GM18909 (cell line): ENCODE results near the gene PEA15.

Experiments used
- ATAC-seq: cut with Tn5 transposase; IDR thresholded peaks from one replicate; pipeline ENCODE4 v1.9.1; 2021; ENCODE audit warnings: mild to moderate bottlenecking; ENCODE audit not compliant: unreplicated experiment, poor library complexity

Gene PEA15

DNA sequence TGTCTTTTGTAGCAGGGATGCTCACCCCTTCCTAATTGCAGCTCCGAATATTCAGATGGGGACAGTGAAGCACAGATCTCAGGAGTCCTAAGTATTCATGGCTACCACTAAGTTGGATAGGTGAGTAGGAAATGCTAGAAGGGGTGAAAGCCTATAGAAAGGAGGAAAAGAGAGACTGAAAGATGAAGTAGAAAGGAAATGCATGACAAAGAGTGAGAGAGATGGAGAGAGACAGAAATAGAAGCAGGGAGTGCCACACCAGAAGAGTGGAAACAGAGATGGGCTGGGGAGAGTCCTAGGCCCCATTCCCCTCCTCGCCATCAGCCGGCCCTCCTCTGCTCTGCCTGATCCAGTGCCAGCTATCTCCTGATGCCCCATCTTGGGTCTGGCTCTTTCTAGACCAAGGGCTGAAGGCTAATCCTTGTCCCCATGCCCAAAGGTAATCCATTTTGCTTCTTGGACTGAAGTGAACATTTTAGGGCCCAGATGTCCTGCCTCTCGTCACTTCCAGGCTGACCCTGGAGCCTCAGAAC is 2.0 kb downstream of the PEA15 start:
- no peak for ATAC-seq

GRCh38 chr1:160207771-160208556 is 2.8 kb downstream of the PEA15 start:
- no peak for ATAC-seq

DNA sequence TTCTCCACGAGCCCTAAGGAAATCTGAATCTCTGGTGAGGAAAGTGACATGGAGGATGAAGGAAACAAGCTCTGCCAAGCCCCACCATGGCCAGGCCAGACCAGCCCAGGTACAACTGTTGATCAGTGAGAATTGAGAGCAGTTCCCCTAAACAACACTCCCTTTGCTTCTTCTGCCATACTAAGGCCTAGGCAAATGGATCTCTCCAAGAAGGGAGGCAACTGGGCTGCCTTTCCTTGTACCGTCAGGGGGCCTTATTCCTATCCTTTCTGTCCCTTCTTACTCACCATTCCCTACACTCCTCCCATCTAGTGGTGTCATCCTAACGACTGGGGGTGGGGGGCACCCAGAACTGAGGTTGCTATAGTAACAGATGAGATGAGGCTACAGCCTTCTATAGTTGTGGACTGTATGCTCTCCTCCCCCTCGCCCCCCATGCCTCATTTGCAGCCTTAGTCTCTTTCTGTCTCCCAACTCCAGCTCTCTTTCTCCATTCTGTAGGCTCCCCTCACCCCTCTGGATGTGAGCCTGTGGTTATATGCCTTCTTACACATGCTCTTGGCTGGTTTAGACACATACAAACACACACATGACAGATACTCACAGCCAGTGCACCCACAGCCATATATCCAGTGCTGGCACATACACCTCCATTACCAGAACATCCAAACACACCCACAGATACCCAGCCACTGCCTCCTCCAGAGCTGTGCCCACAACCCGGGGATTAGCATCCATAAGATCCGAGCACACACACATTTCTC is 3.6 kb downstream of the PEA15 start:
- ATAC-seq, result no peak

DNA sequence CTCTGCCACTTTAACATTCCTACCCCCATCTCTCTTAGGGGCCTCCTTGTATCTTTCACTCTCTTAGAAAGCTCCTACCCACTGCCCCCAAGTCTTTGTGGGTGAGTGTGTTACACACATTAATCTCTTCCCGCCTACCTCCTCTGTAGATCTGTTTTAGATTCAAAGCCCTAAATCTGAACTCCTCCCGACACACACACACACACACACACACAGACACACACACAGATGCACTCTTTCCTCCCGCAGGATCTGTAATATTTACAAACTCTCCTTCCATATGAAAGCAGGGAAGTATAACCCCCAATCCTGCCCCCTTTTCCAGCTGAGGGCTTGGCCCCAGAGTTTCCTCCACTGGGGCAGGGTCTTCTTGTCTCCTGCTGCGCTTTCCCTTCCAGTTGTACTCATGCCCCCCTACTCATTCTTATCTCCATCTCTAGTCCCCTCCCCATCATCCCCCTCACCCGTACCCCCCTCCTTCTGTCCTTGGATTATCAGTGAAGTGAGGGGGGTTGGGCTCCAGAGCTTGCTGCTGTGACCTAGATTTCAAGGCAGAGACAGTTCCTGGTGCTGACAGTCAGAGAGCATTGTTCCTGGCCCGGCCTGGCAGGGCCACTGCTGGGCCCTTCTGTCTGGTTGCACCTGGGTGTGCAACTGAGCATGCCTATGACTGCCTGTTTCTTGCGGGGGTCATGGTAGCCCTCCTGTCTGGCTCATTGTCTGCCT is 4.3 kb downstream of the PEA15 start:
- no peak for ATAC-seq

DNA sequence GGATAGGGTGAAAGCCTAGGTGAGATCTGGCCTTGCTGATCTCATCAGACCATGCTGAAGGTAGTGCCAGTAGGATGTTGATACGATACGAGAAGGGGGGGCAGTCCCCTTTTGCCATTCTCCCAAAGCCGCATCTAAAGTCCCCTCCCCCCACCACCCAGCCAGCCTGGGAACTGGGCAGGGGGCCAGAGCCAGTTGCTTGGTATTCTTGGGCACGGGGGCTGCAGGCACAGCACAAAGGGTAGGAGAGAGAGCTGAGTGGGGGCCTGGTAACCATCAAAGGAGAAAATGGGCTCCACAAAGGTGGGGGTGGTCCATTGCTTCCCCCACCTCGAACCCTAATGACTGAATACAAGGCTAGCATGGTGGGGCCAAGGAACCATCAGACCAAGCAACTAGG is 5.4 kb downstream of the PEA15 start:
- no peak for ATAC-seq

DNA sequence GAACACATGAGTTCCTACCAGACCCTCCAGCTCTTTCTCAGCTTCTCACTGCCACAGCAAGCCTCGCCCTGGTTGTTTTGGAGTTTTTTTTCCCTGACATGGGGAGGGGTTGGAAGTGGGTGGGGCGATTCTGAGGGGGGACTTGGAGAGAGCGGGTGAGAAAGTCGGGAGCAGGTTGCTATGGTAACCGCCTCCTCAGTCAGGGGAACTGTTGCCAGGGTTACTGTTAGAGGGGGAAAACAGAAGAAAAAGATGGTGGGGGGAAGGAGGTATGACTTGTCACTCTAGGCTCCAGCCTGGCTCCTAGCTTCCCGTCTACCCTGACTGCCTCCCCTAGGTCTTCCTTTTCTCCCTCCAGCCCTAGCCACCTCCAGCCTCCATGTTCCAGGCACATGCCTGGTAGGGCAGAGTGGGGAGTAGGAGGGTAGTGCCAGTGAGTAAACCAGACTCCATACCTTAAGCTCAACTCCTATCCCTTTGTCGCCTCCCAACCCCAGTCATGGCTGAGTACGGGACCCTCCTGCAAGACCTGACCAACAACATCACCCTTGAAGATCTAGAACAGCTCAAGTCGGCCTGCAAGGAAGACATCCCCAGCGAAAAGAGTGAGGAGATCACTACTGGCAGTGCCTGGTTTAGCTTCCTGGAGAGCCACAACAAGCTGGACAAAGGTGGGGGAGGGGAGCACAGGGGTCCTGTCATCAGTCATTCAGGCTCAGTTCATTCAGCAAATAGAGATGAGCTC is 6.0 kb downstream of the PEA15 start:
- no peak for ATAC-seq

DNA sequence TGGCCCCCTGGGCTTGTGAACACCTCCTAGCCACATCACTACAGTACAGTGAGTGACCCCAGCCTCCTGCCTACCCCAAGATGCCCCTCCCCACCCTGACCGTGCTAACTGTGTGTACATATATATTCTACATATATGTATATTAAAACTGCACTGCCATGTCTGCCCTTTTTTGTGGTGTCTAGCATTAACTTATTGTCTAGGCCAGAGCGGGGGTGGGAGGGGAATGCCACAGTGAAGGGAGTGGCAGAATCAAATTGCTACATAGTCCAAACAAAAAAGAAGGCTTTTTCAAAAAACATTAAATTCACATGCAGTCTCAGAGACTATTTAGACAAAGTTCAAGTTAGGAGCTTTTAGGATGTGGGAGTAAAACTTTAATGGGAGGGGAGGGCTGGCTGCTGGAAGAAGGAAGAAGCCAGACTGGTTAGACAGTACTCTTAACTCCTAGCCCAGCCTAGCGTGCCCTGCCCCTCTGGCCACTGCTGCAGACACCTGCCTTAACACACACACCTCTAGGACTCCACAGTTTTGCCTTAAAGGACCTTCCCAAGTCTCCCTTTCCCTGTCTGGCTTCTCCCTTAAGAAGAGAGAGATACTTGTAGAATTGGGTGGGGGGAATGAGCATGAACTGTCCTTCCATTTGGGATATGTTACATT is 9.4 kb downstream of the PEA15 start:
- ATAC-seq, result no peak

DNA sequence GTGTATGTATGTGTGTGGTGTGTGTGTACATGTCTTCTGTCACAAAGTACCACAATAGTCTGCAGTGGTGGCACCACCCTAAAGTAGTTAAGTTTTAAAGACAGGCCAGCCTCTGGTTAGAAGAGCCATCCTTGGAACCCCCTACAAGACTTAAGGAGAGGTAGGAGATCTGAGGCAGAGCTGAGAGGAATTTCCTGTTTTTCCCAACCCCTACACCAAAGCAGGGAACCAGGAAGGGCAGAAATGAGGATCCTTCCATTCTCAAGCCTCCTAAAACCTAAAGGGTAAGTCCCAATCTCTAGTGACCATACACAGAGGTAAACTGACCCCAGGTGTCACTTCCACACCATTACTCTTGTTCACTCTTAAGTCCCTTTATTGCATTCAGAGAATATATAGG is 11.1 kb downstream of the PEA15 start:
- no peak for ATAC-seq

DNA sequence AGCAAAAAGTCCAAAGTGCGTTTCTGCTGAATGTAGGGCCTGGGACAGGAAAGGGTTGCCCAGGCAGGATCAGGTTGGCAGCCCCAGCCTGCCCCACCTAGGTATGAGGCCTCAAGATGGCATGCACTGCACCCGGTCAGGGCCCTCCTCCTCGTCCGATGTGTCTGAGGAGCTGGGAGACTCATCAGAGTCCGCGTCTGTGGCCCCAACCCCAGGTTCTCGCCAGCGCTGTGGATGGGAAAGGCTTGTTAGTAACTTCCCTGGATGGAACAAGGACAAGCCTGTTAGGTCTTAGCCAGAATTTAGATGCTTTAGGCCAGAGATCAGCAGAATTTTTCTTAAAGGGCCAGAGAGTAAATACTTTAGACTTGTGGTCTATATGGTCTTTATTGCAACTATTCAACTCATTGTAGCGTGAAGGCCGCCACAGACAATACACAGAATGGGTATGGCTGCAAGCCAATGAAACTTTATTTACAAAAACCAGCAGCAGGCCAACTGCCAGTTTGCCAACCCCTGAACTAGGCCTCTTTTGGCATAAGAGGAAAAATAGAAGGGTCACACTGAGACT is 12.4 kb downstream of the PEA15 start:
- ATAC-seq, result no peak

- no peak for ATAC-seq
Observed at GRCh38 chr1:160219062-160219929, 14.1 kb downstream of the PEA15 start.

GRCh38 chr1:160220301-160220700 is 15.1 kb downstream of the PEA15 start:
- ATAC-seq, result no peak

GRCh38 chr1:160221089-160221488 is 15.9 kb downstream of the PEA15 start:
- no peak for ATAC-seq

DNA sequence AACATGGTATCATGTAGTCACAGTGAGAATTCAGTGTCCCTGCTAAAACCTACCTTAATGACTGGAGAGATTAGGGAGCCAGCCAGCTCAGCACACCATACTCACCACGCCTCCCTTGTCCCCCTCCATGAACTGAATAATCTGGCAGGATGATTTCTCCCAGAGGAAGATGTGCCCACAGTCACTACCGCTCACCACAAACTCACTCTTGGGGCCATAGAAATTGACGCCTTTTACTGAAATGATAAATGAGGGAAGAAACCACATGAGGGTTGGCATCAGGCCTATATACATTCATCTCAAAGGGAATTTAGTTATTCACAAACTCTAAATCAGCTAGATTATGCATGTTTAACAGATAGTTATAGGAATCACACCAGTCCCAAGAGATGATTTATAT is 17.4 kb downstream of the PEA15 start:
- ATAC-seq, result no peak

DNA sequence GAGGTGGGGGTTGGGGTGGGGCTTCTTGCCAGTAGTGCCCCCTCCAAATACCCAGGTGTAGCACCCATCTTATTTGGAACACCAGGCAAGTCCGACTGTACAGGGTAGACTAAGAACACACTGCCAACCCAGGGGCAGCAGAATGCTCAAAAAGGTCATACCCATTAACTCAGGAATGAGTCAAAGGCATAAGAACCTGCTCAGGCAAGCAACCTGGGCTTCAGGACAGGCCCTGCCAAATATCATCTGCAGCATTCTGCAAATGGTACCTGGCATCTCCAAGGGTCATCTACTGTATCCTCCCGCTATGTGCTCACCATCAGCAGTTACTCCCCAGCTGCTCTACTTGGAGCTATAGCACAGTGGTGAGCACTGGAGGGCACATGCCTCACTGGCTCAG is 19.4 kb downstream of the PEA15 start:
- ATAC-seq, result no peak

- ATAC-seq, result no peak
Observed at GRCh38 chr1:160225345-160225744, 20.2 kb downstream of the PEA15 start.

DNA sequence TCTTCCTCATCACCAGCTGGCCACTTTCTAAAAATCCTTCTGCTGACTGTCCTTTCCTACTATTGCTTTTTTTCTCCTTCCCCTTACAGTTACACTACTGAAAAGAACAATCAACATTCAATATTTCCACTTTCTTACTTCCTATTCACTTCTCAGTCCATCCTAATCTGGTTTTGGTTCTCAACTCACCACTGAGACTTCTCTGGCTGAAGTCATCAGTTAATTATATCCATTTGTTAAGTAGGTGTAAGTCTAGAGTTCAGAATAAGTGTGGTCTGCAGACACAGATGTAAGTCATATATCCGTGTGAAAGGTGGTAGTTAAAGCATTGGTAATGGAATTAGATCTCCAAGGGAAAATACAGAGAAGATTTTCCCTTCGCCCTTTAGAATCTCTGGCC is 21.4 kb downstream of the PEA15 start:
- ATAC-seq, result no peak

GRCh38 chr1:160227034-160227433 is 21.9 kb downstream of the PEA15 start:
- no peak for ATAC-seq

DNA sequence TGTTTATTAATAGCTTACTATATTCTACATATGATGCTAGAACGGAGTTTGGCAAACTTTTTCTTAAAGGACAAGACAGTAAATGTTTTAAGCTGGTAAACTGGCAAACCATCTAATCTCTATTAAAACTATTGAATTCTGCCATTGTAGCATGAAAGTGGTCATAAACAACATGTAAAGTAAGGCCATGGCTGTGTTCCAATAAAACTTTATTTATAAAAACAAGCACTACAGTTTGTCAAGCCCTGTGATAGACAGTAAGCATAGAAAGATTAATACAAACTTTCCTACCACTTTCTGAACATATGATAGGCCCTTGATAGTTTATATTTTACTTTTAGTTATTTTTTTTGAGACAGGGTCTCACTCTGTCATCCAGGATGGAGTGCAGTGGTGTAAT is 22.4 kb downstream of the PEA15 start:
- no peak for ATAC-seq
